NCI-H748 treated with DMSO at 0.1 percent for 48 hours (cell line): ENCODE results near the gene PAPPA.

Experiments
- DNase-seq: peaks from one replicate; lab custom pipeline; 2025; lab: John Stamatoyannopoulos, UW

PAPPA gene

GRCh38 chr9:116318468-116319374, 165.1 kb downstream of the PAPPA start:
- no peak for DNase-seq

GRCh38 chr9:116319480-116319879, 165.9 kb downstream of the PAPPA start:
- no peak for DNase-seq

- no peak for DNase-seq
Observed at GRCh38 chr9:116320290-116320689, 166.7 kb downstream of the PAPPA start.

DNA sequence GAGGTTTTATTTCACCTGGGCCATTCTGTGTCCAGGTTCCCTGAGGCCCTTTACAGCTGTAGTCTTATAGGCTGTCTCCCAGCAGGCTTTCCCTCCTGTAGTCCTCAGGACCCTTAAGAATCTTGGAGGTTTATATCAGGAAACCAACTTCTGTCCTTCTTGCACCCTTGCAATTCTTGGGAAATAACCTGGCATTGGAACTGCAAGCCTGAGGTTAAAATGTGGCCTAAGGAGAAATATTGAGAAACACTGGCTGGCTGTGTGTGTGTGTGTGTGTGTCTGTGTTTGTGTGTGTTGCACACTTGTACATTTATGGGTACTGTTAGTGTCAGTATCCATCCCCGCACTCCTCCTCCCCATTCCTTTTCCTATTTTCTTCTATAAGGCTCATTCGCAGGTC, 168.9 kb downstream of the PAPPA start:
- DNase-seq = no peak

- DNase-seq = peak; percentile 28
Observed at GRCh38 chr9:116323012-116323411, 169.4 kb downstream of the PAPPA start.

- DNase-seq = peak; percentile 38
Observed at GRCh38 chr9:116323571-116323970, 170.0 kb downstream of the PAPPA start.

DNA sequence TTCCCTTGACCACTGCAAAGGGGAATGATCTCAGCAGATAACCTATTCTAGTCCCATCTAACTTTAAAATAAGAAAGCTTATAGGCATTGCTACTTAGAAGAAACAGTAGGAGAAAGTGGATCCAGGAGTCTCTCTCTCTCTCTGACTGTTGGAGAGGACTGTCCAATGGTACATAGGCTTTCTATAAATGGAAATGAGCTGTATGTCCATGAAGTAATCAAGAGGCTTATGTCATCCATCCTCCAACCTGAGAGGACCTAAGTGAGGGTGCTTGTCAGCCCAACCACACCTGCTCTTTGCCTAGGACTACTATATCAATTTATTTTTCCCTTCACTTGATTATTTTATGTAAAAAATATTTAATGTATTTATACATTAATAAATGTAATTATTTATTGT, 172.3 kb downstream of the PAPPA start:
- DNase-seq = no peak

DNA sequence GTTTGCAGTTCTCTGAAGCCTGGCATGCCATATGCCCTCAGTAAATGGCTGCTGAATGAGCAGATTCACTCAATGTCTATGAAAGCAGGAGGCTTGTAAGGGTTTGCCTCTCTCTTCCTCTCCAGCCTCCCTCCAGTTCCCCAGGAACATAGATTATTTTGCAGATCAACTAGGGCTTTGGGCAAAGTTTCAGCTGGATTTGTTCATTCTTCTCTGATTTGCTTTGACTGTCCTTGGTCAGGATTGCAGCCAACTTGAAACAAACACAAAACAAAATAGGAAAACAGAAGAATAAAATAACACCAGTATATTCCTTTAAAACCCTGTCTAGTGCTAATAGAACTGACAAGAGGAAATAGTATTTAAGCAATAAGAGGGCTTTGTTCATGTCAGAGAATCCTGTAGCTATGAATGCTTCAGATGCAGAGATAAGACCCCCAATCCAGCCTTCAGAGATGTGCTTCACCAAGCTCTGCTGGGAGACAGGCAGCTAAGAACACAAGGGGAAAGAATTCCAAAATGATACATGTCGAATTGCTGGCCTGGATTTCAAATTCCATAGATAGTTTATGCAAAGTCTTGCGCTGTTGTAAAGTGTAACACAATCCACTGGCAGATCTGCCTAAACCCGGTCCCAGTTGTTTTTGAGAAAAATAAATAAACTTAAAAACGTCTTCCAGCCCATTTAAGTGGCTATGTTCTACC, 174.3 kb downstream of the PAPPA start:
- no peak for DNase-seq

DNA sequence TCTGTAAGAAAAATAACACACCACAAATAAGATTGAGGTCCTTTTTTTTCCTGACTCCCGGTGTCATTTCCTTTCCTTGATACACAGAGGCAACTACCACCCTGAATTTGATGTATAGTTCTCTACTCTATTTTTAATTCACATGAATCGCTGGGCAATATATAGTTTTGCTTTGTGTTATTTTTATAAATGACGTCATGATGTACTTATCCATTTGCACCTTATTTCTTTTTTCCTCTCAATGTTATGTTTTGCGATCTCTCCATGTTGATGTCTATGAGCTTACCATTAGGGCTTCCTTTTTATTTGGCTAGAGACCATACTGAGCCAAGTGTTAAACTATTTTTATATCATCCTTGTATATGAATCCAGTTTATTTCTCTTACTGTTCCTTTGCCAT, 175.9 kb downstream of the PAPPA start:
- DNase-seq = no peak

- no peak for DNase-seq
Observed at GRCh38 chr9:116331241-116331640, 177.7 kb downstream of the PAPPA start.

DNA sequence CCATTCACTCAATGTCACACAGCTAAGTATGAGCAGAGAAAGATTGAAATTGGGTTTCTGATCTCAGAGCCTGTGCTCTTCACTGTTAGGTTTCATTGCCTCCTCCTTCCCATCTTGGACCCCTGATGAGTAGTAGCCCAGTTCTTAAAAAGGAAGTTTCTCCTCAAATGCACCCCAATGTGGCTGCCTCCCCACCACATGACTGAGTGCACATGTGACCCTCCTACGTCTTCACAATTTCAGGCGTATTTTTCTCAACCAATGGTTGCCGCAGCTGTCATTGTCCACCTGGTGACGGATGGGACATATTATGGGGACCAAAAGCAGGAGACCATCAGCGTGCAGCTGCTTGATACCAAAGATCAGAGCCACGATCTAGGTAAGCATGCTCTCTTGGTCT, 178.5 kb downstream of the PAPPA start:
- DNase-seq = no peak

DNA sequence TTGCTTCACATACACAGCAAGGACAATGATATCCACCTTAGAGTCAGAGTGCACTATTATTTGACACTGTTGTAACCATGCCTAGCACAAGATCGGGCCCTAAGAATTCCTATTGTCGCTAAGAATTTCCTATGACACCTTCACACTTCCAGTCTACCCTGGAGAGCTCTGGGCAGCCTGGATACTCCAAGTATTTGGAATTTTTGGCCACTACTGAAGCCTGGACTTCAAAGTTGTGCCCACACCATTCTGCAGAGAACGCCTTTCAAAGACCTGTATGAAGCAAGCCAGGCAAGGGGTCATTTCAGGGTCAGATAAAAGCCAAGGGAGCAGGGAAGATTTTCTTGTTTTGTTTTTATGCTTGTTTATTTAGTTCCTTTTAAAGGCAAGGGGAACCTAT, 179.7 kb downstream of the PAPPA start:
- DNase-seq = no peak

DNA sequence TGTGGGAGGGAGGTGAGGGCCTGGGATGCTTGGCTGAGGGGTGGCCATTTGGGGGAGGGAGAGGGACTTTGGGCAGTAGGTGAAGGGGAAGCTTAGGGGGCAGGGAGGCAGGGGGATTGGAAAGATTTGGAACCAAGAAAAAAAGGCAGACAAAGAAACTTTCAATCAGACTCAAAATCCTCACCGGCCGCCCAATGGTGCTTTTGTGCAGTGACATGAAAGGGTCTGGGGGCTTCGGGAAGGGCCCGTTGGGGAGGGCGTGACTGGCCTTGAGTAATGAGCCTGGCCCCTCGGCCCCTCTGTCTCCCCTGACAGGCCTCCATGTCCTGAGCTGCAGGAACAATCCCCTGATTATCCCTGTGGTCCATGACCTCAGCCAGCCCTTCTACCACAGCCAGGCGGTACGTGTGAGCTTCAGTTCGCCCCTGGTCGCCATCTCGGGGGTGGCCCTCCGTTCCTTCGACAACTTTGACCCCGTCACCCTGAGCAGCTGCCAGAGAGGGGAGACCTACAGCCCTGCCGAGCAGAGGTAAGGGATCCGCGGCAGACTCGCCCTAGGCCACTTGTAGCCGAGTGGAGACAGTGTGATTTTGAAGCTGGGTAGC, 181.1 kb downstream of the PAPPA start:
- DNase-seq = no peak

- no peak for DNase-seq
Observed at GRCh38 chr9:116335392-116335791, 181.8 kb downstream of the PAPPA start.

GRCh38 chr9:116336133-116336862, 182.7 kb downstream of the PAPPA start:
- DNase-seq = no peak

DNA sequence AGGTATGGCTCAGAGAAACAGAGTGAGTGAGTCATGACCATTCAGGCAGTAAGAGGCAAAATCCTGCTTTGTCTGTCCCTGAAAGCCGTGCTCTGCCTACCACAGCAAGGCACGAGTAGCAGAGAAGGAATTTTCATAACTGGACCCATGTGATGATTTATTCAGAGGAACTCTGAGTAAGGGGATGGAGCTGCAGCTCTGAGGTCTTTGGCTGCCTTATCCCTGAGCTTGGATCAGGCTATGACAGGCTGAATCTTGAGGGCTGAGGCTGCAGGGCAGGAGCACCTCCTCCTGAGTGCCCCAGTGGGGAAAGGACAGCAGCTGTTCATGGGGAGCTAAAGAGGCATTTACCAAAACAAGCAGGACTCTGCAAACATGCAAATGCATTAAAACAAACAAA, 183.4 kb downstream of the PAPPA start:
- DNase-seq = no peak

GRCh38 chr9:116340270-116340669, 186.7 kb downstream of the PAPPA start:
- DNase-seq = no peak

GRCh38 chr9:116342061-116342460, 188.5 kb downstream of the PAPPA start:
- peak; percentile 42 for DNase-seq

DNA sequence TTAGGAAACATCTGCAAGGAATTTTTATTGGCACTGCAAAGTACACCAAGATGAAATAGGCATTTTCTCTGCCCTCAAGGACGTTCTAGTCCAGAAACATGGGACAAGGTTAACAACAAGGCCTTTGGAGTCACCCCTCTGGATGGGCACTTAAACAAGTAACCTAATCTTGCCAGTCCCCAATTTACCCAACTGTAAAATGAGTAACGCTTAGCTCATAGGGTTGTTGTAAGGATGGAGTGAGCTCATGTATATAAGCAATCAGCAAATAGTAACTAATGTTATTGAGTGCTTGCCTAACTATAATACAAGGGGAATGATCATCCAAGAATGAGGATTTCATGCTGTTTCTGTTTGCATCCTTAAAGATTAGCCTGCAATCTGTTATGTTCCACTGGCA, 189.3 kb downstream of the PAPPA start:
- DNase-seq = no peak

GRCh38 chr9:116344416-116344815, 190.8 kb downstream of the PAPPA start:
- DNase-seq = no peak

GRCh38 chr9:116345393-116345792, 191.8 kb downstream of the PAPPA start:
- DNase-seq = no peak

GRCh38 chr9:116345817-116346216, 192.2 kb downstream of the PAPPA start:
- no peak for DNase-seq
